ENCODE measurements around the gene CCDC15.

Gene CCDC15

GRCh38 chr11:124953753-124954589 lies at the start of gene CCDC15:
Gene CCDC15, plus strand, starts transcription at chr11:124954202. Its CDS starts 531 bp downstream, at chr11:124954733.
- DNase-seq, result peak; percentile 97

- no peak for DNase-seq
Measured at GRCh38 chr11:124915541-124916369, 38.2 kb upstream of the CCDC15 start.

- no peak for DNase-seq
Measured at GRCh38 chr11:124916370-124916710, 37.7 kb upstream of the CCDC15 start.

- peak; percentile 88 for DNase-seq
Measured at GRCh38 chr11:124917115-124917637, 36.8 kb upstream of the CCDC15 start.

GRCh38 chr11:124918950-124919349 lies 35.1 kb upstream of the CCDC15 start, which contains the start of gene HEPN1:
Gene HEPN1, plus strand, starts transcription at chr11:124919250.
- no peak for DNase-seq

GRCh38 chr11:124919898-124920297 lies 34.1 kb upstream of the CCDC15 start:
- no peak for DNase-seq

- no peak for DNase-seq
Measured at GRCh38 chr11:124920356-124920755, 33.6 kb upstream of the CCDC15 start.

GRCh38 chr11:124920870-124921609 lies 33.0 kb upstream of the CCDC15 start:
- DNase-seq, result peak; percentile 28

- no peak for DNase-seq
Measured at GRCh38 chr11:124922831-124923230, 31.2 kb upstream of the CCDC15 start.

GRCh38 chr11:124923296-124923695 lies 30.7 kb upstream of the CCDC15 start:
- DNase-seq, result no peak

GRCh38 chr11:124928942-124929665 lies 24.9 kb upstream of the CCDC15 start:
- no peak for DNase-seq

GRCh38 chr11:124930799-124931198 lies 23.2 kb upstream of the CCDC15 start:
- DNase-seq, result no peak

GRCh38 chr11:124934862-124935547 lies 19.0 kb upstream of the CCDC15 start:
- DNase-seq, result no peak

- DNase-seq, result no peak
Measured at GRCh38 chr11:124935548-124936514, 18.2 kb upstream of the CCDC15 start, which contains the start of gene HEPACAM. Gene HEPACAM, minus strand, starts transcription at chr11:124936047. Its CDS starts 41 bp downstream, at chr11:124936006.

- DNase-seq, result no peak
Measured at GRCh38 chr11:124937336-124937935, 16.6 kb upstream of the CCDC15 start.

GRCh38 chr11:124938206-124938765 lies 15.7 kb upstream of the CCDC15 start:
- no peak for DNase-seq

GRCh38 chr11:124938970-124939369 lies 15.0 kb upstream of the CCDC15 start:
- no peak for DNase-seq

GRCh38 chr11:124941703-124942102 lies 12.3 kb upstream of the CCDC15 start:
- DNase-seq, result no peak

- no peak for DNase-seq
Measured at GRCh38 chr11:124942466-124943253, 11.3 kb upstream of the CCDC15 start.
